GM23248 (cell line): ENCODE measurements around the gene SMC1A. TPM values are rescaled to one million over a fixed set of nuclear protein-coding genes. Genes with fewer than 3 reads are reported as not detected.

Source experiments
- DNase-seq: peaks from one replicate; pipeline ENCODE4 v3.0.0-alpha.2; 2015
- H2AFZ ChIP-seq: fragments of 200-600 bp; sonication (generic); 2 replicates; pipeline ENCODE4 v1.6.1; 2016; ENCODE audit warnings: antibody characterized with exemption
- H3F3A ChIP-seq: fragments of 200-600 bp; sonication (generic); 2 replicates; pipeline ENCODE4 v1.6.1; 2016; ENCODE audit warnings: mild to moderate bottlenecking, antibody characterized with exemption, mixed run types; ENCODE audit not compliant: insufficient read depth
- H3K27ac ChIP-seq: fragments of 200-600 bp; sonication (generic); 2 replicates; pipeline ENCODE4 v1.5.1; 2016; ENCODE audit warnings: mild to moderate bottlenecking
- H3K27me3 ChIP-seq: fragments of 200-600 bp; sonication (generic); replicated peaks from 2 replicates; pipeline ENCODE4 v1.6.1; 2016; ENCODE audit warnings: mild to moderate bottlenecking; ENCODE audit not compliant: insufficient read depth
- H3K36me3 ChIP-seq: fragments of 200-600 bp; sonication (generic); 2 replicates; pipeline ENCODE4 v1.6.1; 2016; ENCODE audit warnings: low read depth, mild to moderate bottlenecking
- H3K4me1 ChIP-seq: fragments of 200-600 bp; sonication (generic); 2 replicates; pipeline ENCODE4 v1.6.1; 2016; ENCODE audit warnings: mild to moderate bottlenecking; ENCODE audit not compliant: insufficient read depth
- H3K4me2 ChIP-seq: fragments of 200-600 bp; sonication (generic); one replicate; pipeline ENCODE4 v1.6.1; 2016; ENCODE audit warnings: mild to moderate bottlenecking; ENCODE audit not compliant: unreplicated experiment
- H3K4me3 ChIP-seq: fragments of 200-600 bp; sonication (generic); 2 replicates; pipeline ENCODE4 v1.5.1; 2016; ENCODE audit warnings: mild to moderate bottlenecking
- H3K79me2 ChIP-seq: fragments of 200-600 bp; sonication (generic); 2 replicates; pipeline ENCODE4 v1.6.1; 2016; ENCODE audit warnings: mild to moderate bottlenecking; ENCODE audit not compliant: insufficient read depth
- H3K9ac ChIP-seq: fragments of 200-600 bp; sonication (generic); 2 replicates; pipeline ENCODE4 v1.6.1; 2016; ENCODE audit warnings: mild to moderate bottlenecking
- H3K9me2 ChIP-seq: fragments of 200-600 bp; sonication (generic); 2 replicates; pipeline ENCODE4 v1.6.1; 2016; ENCODE audit warnings: mixed run types, mild to moderate bottlenecking, moderate library complexity; ENCODE audit not compliant: insufficient read depth
- H3K9me3 ChIP-seq: fragments of 200-600 bp; sonication (generic); one replicate; pipeline ENCODE4 v1.6.1; 2017; ENCODE audit warnings: low read depth
- H4K20me1 ChIP-seq: fragments of 200-600 bp; sonication (generic); 2 replicates; pipeline ENCODE4 v1.6.0; 2016; ENCODE audit not compliant: insufficient read depth
- EZH2 ChIP-seq: fragments of 200-600 bp; sonication (generic); IDR thresholded peaks from 2 replicates; pipeline ENCODE4 v1.6.1; 2018; ENCODE audit warnings: antibody characterized with exemption, mild to moderate bottlenecking; ENCODE audit not compliant: insufficient read depth, poor library complexity, severe bottlenecking
- EZH2phosphoT487 ChIP-seq: fragments of 200-600 bp; sonication (generic); IDR thresholded peaks from 2 replicates; pipeline ENCODE4 v1.6.1; 2018; ENCODE audit warnings: antibody characterized with exemption, moderate library complexity, mild to moderate bottlenecking, low read depth; ENCODE audit not compliant: insufficient read depth
- WGBS, 2 experiments: methylation state at CpG; one replicate each; pipeline ENCODE4 v1.1.6; 2015 to 2017; ENCODE audit warnings: low lambda C conversion rate in 2 of 2, low coverage in 1 of 2; ENCODE audit errors: missing lambda C conversion rate in 2 of 2; 5-methylcytosine and 5-hydroxymethylcytosine counted together
- in situ Hi-C: fragments of 300-500 bp; cut with MboI; formaldehyde crosslinking; loops from 2 replicates; pipeline ENCODE4 v1.15.0; 2020
- microRNA-seq: library from miRNA; unstranded; fragments of <30 nt; microRNA quantifications from one replicate; pipeline ENCODE4, GENCODE V29; 2016; ENCODE audit warnings: borderline number of aligned reads
- polyA plus RNA-seq: library from polyadenylated mRNA; unstranded; fragments of >200 nt; fragmentation: Nextera tagmentation; extraction: Ambion mirVana; gene quantifications from 2 replicates; pipeline ENCODE4 v1.2.1, GENCODE V29; 2016
- small RNA-seq: library from RNA; depleted of rRNA; stranded (forward); fragments of <200 nt; gene quantifications from one replicate; pipeline ENCODE3, GENCODE V24; 2014; ENCODE audit warnings: low read depth, low replicate concordance
- total RNA-seq: library from RNA; depleted of rRNA; stranded (reverse); fragments of >200 nt; shearing (Covaris generic); gene quantifications from 2 replicates; pipeline ENCODE4 v1.2.3, GENCODE V29; 2014; rRNA removed

Gene SMC1A
- total and polyA plus RNA-seq, 2 experiments from 2014 or later = 21.1 to 29.1 TPM

- Histone ChIP-seq H3K4me3 (no peak overlapping the region), H3K27ac (no peak overlapping the region), H2AFZ (no peak overlapping the region), H3K9me3 (no peaks in the 10 kb centered on the region), H3F3A (no peaks in the 10 kb centered on the region), H4K20me1 (no peaks in the 10 kb centered on the region), H3K79me2 (no peaks in the 10 kb centered on the region), H3K36me3 (no peaks in the 10 kb centered on the region), H3K4me2 (no peak overlapping the region), H3K4me1 (no peaks in the 10 kb centered on the region), H3K27me3 (no peaks in the 10 kb centered on the region), H3K9ac (no peak overlapping the region), H3K9me2 (no peaks in the 10 kb centered on the region)
- whole genome bisulfite sequencing, 2 experiments = 75 to 91% methylated on average over 3 of the region's 3 CpGs
- no peak for DNase-seq
- in situ Hi-C loops = no loop called here
- TF ChIP-seq EZH2phosphoT487 = no peak
- TF ChIP-seq EZH2 = no peak
These were observed 88.6 kb downstream of the SMC1A start for GRCh38 chrX:53333853-53334252.

GRCh38 chrX:53332204-53332603 is 90.2 kb downstream of the SMC1A start:
- no peaks in the 10 kb centered on the region for H3K9me2 ChIP-seq
- no peak overlapping the region for H3K4me3 ChIP-seq
- DNase-seq = no peak
- H3K27ac ChIP-seq = no peak overlapping the region
- no peaks in the 10 kb centered on the region for H3K36me3 ChIP-seq
- no peaks in the 10 kb centered on the region for H3F3A ChIP-seq
- H3K27me3 ChIP-seq = no peaks in the 10 kb centered on the region
- no peak overlapping the region for H3K4me2 ChIP-seq
- no peaks in the 10 kb centered on the region for H3K9me3 ChIP-seq
- no peaks in the 10 kb centered on the region for H3K4me1 ChIP-seq
- WGBS, 2 experiments = 26 to 33% methylated on average over 3 to 5 of the region's 5 CpGs
- no peak for TF ChIP-seq EZH2
- TF ChIP-seq EZH2phosphoT487 = no peak
- H2AFZ ChIP-seq = no peak overlapping the region
- H3K9ac ChIP-seq = no peak overlapping the region
- no peaks in the 10 kb centered on the region for H4K20me1 ChIP-seq
- no peaks in the 10 kb centered on the region for H3K79me2 ChIP-seq
- in situ Hi-C loops = no loop called here

- Histone ChIP-seq H4K20me1 (no peaks in the 10 kb centered on the region), H3K9ac (no peak overlapping the region), H3K4me3 (no peak overlapping the region), H3K4me1 (no peaks in the 10 kb centered on the region), H3K9me3 (no peaks in the 10 kb centered on the region), H3K27ac (no peak overlapping the region), H3F3A (no peaks in the 10 kb centered on the region), H3K79me2 (no peaks in the 10 kb centered on the region), H3K36me3 (no peaks in the 10 kb centered on the region), H3K27me3 (no peaks in the 10 kb centered on the region), H3K9me2 (no peaks in the 10 kb centered on the region), H3K4me2 (no peak overlapping the region), H2AFZ (no peak overlapping the region)
- DNase-seq = no peak
- 77 to 97% methylated on average over 6 to 8 of the region's 10 CpGs for WGBS, 2 experiments
- TF ChIP-seq EZH2phosphoT487 = no peak
- TF ChIP-seq EZH2 = no peak
- in situ Hi-C loops = no loop called here
These were observed 92.1 kb downstream of the SMC1A start for GRCh38 chrX:53330331-53330730.

GRCh38 chrX:53324803-53325202 is 97.7 kb downstream of the SMC1A start:
- H3K9me3 ChIP-seq = no peaks in the 10 kb centered on the region
- H4K20me1 ChIP-seq = no peaks in the 10 kb centered on the region
- in situ Hi-C loops = no loop called here
- no peak overlapping the region for H2AFZ ChIP-seq
- H3K9me2 ChIP-seq = no peaks in the 10 kb centered on the region
- 100% methylated on average over 1 of the region's 1 CpG; no CpG with 5 or more reads in 1 of the 2 experiments for WGBS, 2 experiments
- H3K79me2 ChIP-seq = no peaks in the 10 kb centered on the region
- no peak for TF ChIP-seq EZH2
- TF ChIP-seq EZH2phosphoT487 = no peak
- DNase-seq = no peak
- H3F3A ChIP-seq = no peaks in the 10 kb centered on the region
- H3K4me1 ChIP-seq = no peaks in the 10 kb centered on the region
- H3K4me2 ChIP-seq = no peak overlapping the region
- H3K27ac ChIP-seq = no peak overlapping the region
- H3K36me3 ChIP-seq = no peaks in the 10 kb centered on the region
- H3K4me3 ChIP-seq = no peak overlapping the region
- H3K27me3 ChIP-seq = no peaks in the 10 kb centered on the region; the same call in 1 of the 2 replicates
- no peak overlapping the region for H3K9ac ChIP-seq

Small RNAs within 50 kb of the gene (microRNA-seq; reads per million reads assigned to microRNA genes)
- not detected for gene MIR6857

Small RNAs within 50 kb of the gene (small RNA-seq; reads per million reads assigned to genes)
- gene AC245102.2 (not detected), gene MIR6857 (not detected), gene RF00019 (not detected), gene VTRNA3-1P (not detected)

Other genes with a start within 250 kb of the SMC1A start
- gene KDM5C, start 197.4 kb downstream of the SMC1A start, total RNA-seq = 66.9 and 68.7 TPM in 2 replicates
- gene KDM5C, start 197.4 kb downstream of the SMC1A start, polyA plus RNA-seq = 24.4 and 27.1 TPM in 2 replicates
- gene IQSEC2, start 141.1 kb downstream of the SMC1A start, total RNA-seq = 10.2 and 11.8 TPM in 2 replicates
- 6.0 and 7.1 TPM in 2 replicates for gene IQSEC2, start 141.1 kb downstream of the SMC1A start, polyA plus RNA-seq
- 0.25 and 0.32 TPM in 2 replicates for gene RIBC1, start 219 bp upstream of the SMC1A start, total RNA-seq
- 0.48 and 0.70 TPM in 2 replicates for gene RIBC1, start 219 bp upstream of the SMC1A start, polyA plus RNA-seq
- 33.1 and 47.9 TPM in 2 replicates for gene HSD17B10, start 11.7 kb upstream of the SMC1A start, total RNA-seq
- 70.2 and 73.3 TPM in 2 replicates for gene HSD17B10, start 11.7 kb upstream of the SMC1A start, polyA plus RNA-seq